Mammary epithelial cell (primary cell): ENCODE data around the gene BCL2L1.

Source experiments
- EZH2 ChIP-seq: IDR thresholded peaks from 2 replicates; pipeline ENCODE4 v1.6.1; 2012; ENCODE audit warnings: low read length, inconsistent platforms, borderline replicate concordance
- TF ChIP-seq, protein P1 (sequence below), 2 donors: IDR thresholded peaks in 1 of 2; conservative IDR thresholded peaks in 1 of 2; 2 replicates each; pipeline ENCODE4 v1.5.1; 2011 to 2012; ENCODE audit warnings: inconsistent platforms in 2 of 2, low read length in 2 of 2, mild to moderate bottlenecking in 2 of 2, control low read depth in 1 of 2, low read depth in 1 of 2; ENCODE audit not compliant: insufficient read depth in 1 of 2; ENCODE audit errors: extremely low read depth in 1 of 2

DNA sequence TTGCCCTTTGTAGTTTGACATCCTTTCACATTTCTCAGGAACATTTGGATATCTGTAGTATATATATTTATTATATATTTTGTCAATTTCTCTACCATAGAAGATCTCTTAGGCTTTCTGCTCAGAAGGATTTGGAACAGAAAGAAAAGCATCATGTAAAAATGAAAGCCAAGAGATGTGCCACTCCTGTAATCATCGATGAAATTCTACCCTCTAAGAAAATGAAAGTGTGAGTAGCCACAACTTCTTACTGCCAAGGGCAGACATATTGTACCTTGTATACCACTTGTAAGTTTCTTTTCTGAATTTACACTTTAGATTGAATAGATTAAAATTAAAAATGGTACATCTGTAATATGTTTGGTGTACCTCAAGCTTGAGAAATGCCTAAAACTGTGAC, 47.6 kb upstream of the BCL2L1 start:
- no peak for TF ChIP-seq EZH2
- TF ChIP-seq, protein P1, sequence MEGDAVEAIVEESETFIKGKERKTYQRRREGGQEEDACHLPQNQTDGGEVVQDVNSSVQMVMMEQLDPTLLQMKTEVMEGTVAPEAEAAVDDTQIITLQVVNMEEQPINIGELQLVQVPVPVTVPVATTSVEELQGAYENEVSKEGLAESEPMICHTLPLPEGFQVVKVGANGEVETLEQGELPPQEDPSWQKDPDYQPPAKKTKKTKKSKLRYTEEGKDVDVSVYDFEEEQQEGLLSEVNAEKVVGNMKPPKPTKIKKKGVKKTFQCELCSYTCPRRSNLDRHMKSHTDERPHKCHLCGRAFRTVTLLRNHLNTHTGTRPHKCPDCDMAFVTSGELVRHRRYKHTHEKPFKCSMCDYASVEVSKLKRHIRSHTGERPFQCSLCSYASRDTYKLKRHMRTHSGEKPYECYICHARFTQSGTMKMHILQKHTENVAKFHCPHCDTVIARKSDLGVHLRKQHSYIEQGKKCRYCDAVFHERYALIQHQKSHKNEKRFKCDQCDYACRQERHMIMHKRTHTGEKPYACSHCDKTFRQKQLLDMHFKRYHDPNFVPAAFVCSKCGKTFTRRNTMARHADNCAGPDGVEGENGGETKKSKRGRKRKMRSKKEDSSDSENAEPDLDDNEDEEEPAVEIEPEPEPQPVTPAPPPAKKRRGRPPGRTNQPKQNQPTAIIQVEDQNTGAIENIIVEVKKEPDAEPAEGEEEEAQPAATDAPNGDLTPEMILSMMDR (conservative IDR thresholded peaks at IDR 0.05 in 1 of 2, IDR thresholded peaks at IDR 0.05 in 1 of 2; ENCODE audit: extremely low read depth in 1 of 2, insufficient read depth in 1 of 2, low read depth in 1 of 2, low read length in 2 of 2) = no peak
